ENCODE results near the gene CFAP74. TPM values are rescaled to one million over a fixed set of nuclear protein-coding genes. Genes with fewer than 3 reads are reported as not detected.

CFAP74 gene
- total RNA-seq, 1 donor from 2014 or later = not detected

- no peaks in the 10 kb centered on the region for H3K4me1 Mint-ChIP-seq (ENCODE audit: unreplicated experiment)
- H3K4me3 Mint-ChIP-seq (ENCODE audit: unreplicated experiment) = no peak overlapping the region
- no peak for TF ChIP-seq CTCF (IDR thresholded peaks at IDR 0.05)
- H3K27ac Mint-ChIP-seq (ENCODE audit: unreplicated experiment) = no peak overlapping the region
- no peaks in the 10 kb centered on the region for H3K9me3 Mint-ChIP-seq (ENCODE audit: unreplicated experiment)
- no peaks in the 10 kb centered on the region for H3K36me3 Mint-ChIP-seq (ENCODE audit: unreplicated experiment)
- H3K27me3 Mint-ChIP-seq (ENCODE audit: unreplicated experiment) = peaks cover 35% of the 10 kb centered on the region
- DNase-seq (ENCODE audit: extremely low spot score, unreplicated experiment) = no peak
Measured at GRCh38 chr1:1957533-1957961, 46.0 kb downstream of the CFAP74 start.

DNA sequence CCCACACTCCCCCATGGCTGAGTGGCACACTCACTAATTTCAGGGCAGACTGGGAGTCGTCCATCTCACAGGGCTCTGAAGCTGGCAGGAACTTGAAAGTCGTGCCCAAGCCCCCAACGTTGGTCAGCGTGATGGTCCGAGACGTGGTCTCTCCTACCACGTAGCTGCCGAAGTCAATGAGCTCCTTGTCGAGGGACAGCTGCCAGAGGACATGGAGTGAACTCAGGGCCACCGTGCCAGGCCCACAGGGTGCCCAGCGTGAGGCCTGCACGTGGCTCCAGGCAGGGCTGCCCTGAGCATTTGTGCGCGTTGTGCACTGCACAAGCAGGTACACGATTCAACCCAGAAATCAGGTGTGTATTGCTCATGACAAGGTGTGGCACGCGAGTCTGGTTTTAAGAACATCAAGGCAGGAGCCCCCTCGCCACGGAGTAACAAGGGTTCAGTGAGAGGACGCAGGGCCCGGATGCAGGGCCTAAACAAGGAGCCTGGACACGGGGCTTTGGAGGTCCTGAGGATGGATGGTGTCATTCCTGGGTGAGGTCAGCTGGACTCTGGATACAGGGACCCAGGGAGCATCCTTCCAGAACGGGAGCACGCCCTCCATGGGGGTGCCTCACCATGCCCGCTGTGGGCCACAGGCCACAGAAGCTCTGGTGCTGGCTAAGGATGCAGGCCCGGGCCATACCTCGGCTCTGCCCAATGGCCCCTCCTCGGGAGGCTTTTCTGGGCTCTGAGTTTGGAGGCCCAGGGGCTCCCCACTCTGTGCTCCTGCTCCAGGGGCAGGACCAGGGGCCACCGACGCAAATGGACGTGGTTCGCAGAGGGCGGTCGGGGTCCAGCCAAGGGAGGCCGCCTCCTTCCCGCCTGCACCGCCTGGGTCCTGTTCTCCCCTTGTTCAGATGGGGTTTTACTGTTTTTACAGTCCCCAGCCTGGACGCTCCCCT lies 46.7 kb downstream of the CFAP74 start:
- Mint-ChIP-seq H3K9me3 (ENCODE audit: unreplicated experiment) (no peaks in the 10 kb centered on the region), H3K4me3 (ENCODE audit: unreplicated experiment) (no peak overlapping the region), H3K27me3 (ENCODE audit: unreplicated experiment) (peaks cover 33% of the 10 kb centered on the region), H3K27ac (ENCODE audit: unreplicated experiment) (no peak overlapping the region), H3K36me3 (ENCODE audit: unreplicated experiment) (no peaks in the 10 kb centered on the region), H3K4me1 (ENCODE audit: unreplicated experiment) (no peaks in the 10 kb centered on the region)
- TF ChIP-seq CTCF (IDR thresholded peaks at IDR 0.05) = no peak
- no peak for DNase-seq (ENCODE audit: extremely low spot score, unreplicated experiment)

- Mint-ChIP-seq H3K9me3 (ENCODE audit: unreplicated experiment) (no peaks in the 10 kb centered on the region), H3K27me3 (ENCODE audit: unreplicated experiment) (peaks cover 32% of the 10 kb centered on the region), H3K4me3 (ENCODE audit: unreplicated experiment) (no peak overlapping the region), H3K27ac (ENCODE audit: unreplicated experiment) (no peak overlapping the region), H3K36me3 (ENCODE audit: unreplicated experiment) (no peaks in the 10 kb centered on the region), H3K4me1 (ENCODE audit: unreplicated experiment) (no peaks in the 10 kb centered on the region)
- DNase-seq (ENCODE audit: extremely low spot score, unreplicated experiment) = no peak
- no peak for TF ChIP-seq CTCF (IDR thresholded peaks at IDR 0.05)
Measured at GRCh38 chr1:1956101-1956500, 47.5 kb downstream of the CFAP74 start.

DNA sequence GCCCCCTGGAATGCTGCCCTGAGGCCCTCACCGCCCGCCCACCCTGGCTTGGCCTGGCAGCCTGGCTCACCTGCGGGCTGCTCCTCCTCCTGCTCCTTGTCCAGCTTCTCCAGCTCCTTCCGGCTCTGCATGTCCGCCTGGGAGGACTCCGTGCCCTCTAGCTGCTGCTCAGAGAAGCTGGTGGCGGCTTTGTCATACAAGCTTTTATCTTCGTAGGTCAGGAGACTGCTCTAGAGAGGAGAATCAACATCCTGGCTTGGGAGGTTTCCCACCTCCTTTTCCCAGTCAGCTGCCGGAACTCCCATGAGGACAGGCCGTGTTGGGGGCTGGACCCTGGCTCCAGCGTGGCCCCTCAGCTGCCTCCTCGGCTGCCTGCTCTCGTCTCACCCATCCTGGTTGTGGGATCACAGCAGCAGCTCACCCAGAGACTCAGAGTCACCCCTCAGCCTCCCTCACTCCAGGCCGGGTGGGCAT lies 47.9 kb downstream of the CFAP74 start:
- no peak for TF ChIP-seq CTCF (IDR thresholded peaks at IDR 0.05)
- no peaks in the 10 kb centered on the region for H3K4me1 Mint-ChIP-seq (ENCODE audit: unreplicated experiment)
- H3K27ac Mint-ChIP-seq (ENCODE audit: unreplicated experiment) = no peak overlapping the region
- H3K4me3 Mint-ChIP-seq (ENCODE audit: unreplicated experiment) = no peak overlapping the region
- H3K36me3 Mint-ChIP-seq (ENCODE audit: unreplicated experiment) = no peaks in the 10 kb centered on the region
- no peaks in the 10 kb centered on the region for H3K9me3 Mint-ChIP-seq (ENCODE audit: unreplicated experiment)
- H3K27me3 Mint-ChIP-seq (ENCODE audit: unreplicated experiment) = peaks cover 32% of the 10 kb centered on the region
- no peak for DNase-seq (ENCODE audit: extremely low spot score, unreplicated experiment)

GRCh38 chr1:1954831-1955441 lies 48.6 kb downstream of the CFAP74 start:
- no peak overlapping the region for H3K4me3 Mint-ChIP-seq (ENCODE audit: unreplicated experiment)
- no peak overlapping the region for H3K27ac Mint-ChIP-seq (ENCODE audit: unreplicated experiment)
- DNase-seq (ENCODE audit: extremely low spot score, unreplicated experiment) = no peak
- H3K4me1 Mint-ChIP-seq (ENCODE audit: unreplicated experiment) = no peaks in the 10 kb centered on the region
- TF ChIP-seq CTCF (IDR thresholded peaks at IDR 0.05) = no peak
- no peaks in the 10 kb centered on the region for H3K36me3 Mint-ChIP-seq (ENCODE audit: unreplicated experiment)
- H3K27me3 Mint-ChIP-seq (ENCODE audit: unreplicated experiment) = peaks cover 33% of the 10 kb centered on the region
- H3K9me3 Mint-ChIP-seq (ENCODE audit: unreplicated experiment) = no peaks in the 10 kb centered on the region
